ENCODE data around the gene DPYD.

DNA sequence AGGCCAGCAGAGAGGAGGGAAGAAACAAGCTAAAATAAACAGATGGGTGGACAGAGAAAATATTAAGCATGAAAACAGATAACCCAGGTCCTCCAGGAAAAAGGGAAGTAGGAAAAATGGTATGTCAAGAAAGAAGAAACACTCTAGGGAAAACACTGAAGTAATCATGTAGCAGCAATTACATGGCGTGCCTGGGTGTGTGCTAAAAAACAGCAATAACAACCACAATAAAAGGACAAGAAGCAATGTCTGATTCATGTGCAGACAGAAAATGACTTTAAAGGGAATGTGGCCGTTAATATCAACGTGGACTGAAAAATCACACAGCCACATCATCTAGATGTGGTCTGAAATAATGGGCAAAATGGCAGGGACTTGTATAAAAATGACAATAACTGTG is 829.6 kb downstream of the DPYD start:
- TF ChIP-seq, protein P1, sequence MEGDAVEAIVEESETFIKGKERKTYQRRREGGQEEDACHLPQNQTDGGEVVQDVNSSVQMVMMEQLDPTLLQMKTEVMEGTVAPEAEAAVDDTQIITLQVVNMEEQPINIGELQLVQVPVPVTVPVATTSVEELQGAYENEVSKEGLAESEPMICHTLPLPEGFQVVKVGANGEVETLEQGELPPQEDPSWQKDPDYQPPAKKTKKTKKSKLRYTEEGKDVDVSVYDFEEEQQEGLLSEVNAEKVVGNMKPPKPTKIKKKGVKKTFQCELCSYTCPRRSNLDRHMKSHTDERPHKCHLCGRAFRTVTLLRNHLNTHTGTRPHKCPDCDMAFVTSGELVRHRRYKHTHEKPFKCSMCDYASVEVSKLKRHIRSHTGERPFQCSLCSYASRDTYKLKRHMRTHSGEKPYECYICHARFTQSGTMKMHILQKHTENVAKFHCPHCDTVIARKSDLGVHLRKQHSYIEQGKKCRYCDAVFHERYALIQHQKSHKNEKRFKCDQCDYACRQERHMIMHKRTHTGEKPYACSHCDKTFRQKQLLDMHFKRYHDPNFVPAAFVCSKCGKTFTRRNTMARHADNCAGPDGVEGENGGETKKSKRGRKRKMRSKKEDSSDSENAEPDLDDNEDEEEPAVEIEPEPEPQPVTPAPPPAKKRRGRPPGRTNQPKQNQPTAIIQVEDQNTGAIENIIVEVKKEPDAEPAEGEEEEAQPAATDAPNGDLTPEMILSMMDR (conservative IDR thresholded peaks at IDR 0.05; ENCODE audit: low read length), result no peak
- TF ChIP-seq EZH2phosphoT487 (IDR thresholded peaks at IDR 0.05; ENCODE audit: borderline replicate concordance), result no peak

Data from Loucy (cell line).